22Rv1 (cell line): ENCODE measurements around the gene SLC39A6.

ENCODE experiments used
- H3K27ac ChIP-seq: fragments of 450-650 bp; 2 replicates; pipeline ENCODE4 v1.5.1; 2017
- CTCF ChIP-seq: fragments of 450-650 bp; IDR thresholded peaks from 2 replicates; pipeline ENCODE4 v1.5.1; 2017; ENCODE audit warnings: mild to moderate bottlenecking
- ZFX ChIP-seq: fragments of 450-650 bp; IDR thresholded peaks from 2 replicates; pipeline ENCODE4 v1.6.1; 2017; ENCODE audit warnings: antibody characterized with exemption, borderline replicate concordance

The SLC39A6 gene

GRCh38 chr18:36153203-36153602, 24.1 kb upstream of the SLC39A6 start:
- no peak for TF ChIP-seq CTCF
- TF ChIP-seq ZFX: no peak
- no peak overlapping the region for H3K27ac ChIP-seq

- TF ChIP-seq ZFX (no peak), CTCF (no peak)
- H3K27ac ChIP-seq: no peak overlapping the region
Observed at GRCh38 chr18:36152781-36153180, 23.6 kb upstream of the SLC39A6 start.

- no peak overlapping the region for H3K27ac ChIP-seq
Observed at GRCh38 chr18:36149514-36150289, 20.6 kb upstream of the SLC39A6 start.

GRCh38 chr18:36143391-36143790, 14.3 kb upstream of the SLC39A6 start:
- H3K27ac ChIP-seq: no peak overlapping the region
- TF ChIP-seq CTCF: no peak
- no peak for TF ChIP-seq ZFX

More at GRCh38 chr18:36149514-36150289, 20.6 kb upstream of the SLC39A6 start:
- TF ChIP-seq ZFX (no peak), CTCF (no peak)

GRCh38 chr18:36142751-36143150, 13.6 kb upstream of the SLC39A6 start:
- TF ChIP-seq ZFX: no peak
- no peak for TF ChIP-seq CTCF
- no peak overlapping the region for H3K27ac ChIP-seq

GRCh38 chr18:36141576-36141975, 12.4 kb upstream of the SLC39A6 start:
- TF ChIP-seq CTCF: no peak
- no peak for TF ChIP-seq ZFX

GRCh38 chr18:36139245-36139644, 10.1 kb upstream of the SLC39A6 start:
- TF ChIP-seq ZFX: no peak
- no peak for TF ChIP-seq CTCF
- H3K27ac ChIP-seq: no peak overlapping the region

More at GRCh38 chr18:36141576-36141975, 12.4 kb upstream of the SLC39A6 start:
- no peak overlapping the region for H3K27ac ChIP-seq
